Esophagus squamous epithelium (tissue), 4 donors: ENCODE data around the gene LRRC28.

Source experiments
- POLR2A ChIP-seq, 4 donors: fragments of 450-650 bp; IDR thresholded peaks; one replicate each; pipeline ENCODE4 v1.6.1; 2017; ENCODE audit warnings: antibody characterized with exemption in 4 of 4, mild to moderate bottlenecking in 4 of 4, moderate library complexity in 3 of 4
- TF ChIP-seq, protein P1 (sequence below), 6 experiments: fragments of 450-650 bp in 4 of 6; fragments of 200-600 bp in 2 of 6; sonication (generic) in 2 of 6; IDR thresholded peaks; one replicate each; pipeline ENCODE4 v1.5.1; 2016 to 2019; ENCODE audit warnings: antibody characterized with exemption in 6 of 6, mild to moderate bottlenecking in 4 of 6, moderate library complexity in 4 of 6

DNA sequence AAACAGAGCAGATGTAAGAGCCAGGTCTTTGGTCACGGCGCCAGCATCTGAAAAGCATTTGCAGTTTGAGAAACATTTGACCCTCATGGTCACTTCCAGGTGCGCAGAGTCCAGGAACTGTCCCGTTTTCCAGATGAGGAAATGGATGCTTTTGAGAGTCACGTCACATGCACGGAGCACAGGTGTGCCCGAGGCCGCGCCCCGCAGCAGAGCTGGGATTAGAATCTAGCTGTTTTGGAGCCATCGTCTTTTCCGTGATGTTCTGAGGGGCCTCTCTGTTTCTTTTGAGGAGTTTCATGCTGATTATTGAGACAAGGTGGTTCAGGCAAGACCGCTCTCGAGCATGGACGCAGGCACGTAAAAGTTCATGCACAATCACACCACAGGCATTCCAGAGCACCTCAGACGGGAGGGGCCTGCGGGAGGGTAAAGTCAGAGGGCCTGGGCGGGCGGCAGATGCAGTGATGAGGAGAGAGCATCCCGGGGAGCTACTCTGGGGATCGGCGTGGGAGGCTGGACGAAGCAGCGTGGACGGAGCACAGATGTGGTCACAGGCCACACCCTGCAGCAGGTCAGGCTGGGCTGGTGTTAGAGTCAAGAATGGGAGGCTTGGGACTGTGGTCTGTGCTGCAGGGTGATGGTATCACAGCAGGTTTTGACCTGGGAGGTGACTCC is 175.3 kb downstream of the LRRC28 start:
- TF ChIP-seq, protein P1, sequence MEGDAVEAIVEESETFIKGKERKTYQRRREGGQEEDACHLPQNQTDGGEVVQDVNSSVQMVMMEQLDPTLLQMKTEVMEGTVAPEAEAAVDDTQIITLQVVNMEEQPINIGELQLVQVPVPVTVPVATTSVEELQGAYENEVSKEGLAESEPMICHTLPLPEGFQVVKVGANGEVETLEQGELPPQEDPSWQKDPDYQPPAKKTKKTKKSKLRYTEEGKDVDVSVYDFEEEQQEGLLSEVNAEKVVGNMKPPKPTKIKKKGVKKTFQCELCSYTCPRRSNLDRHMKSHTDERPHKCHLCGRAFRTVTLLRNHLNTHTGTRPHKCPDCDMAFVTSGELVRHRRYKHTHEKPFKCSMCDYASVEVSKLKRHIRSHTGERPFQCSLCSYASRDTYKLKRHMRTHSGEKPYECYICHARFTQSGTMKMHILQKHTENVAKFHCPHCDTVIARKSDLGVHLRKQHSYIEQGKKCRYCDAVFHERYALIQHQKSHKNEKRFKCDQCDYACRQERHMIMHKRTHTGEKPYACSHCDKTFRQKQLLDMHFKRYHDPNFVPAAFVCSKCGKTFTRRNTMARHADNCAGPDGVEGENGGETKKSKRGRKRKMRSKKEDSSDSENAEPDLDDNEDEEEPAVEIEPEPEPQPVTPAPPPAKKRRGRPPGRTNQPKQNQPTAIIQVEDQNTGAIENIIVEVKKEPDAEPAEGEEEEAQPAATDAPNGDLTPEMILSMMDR (IDR thresholded peaks at IDR 0.05), result no peak
- TF ChIP-seq POLR2A (IDR thresholded peaks at IDR 0.05), result no peak
